Measurements from ENCODE around the gene ABCA2. TPM values are rescaled to one million over a fixed set of nuclear protein-coding genes. Genes with fewer than 3 reads are reported as not detected.

Gene ABCA2
- total RNA-seq, 1 experiment from 2014 or later: 27.0 TPM

- in situ Hi-C loops (cut with HindIII; ENCODE audit: low pct_unique_long_range_greater_than_20kb, low sequenced_read_pairs): no loop called here
- H3K4me3 ChIP-seq (ENCODE audit: low read depth in 2 of 2, low read length in 2 of 2): peak within 1 kb of the TSS; percentile 51 to 54
Observed at GRCh38 chr9:136977223-136977622, 50.8 kb downstream of the ABCA2 start, which contains the start of gene PTGDS. PTGDS (plus strand) TSS chr9:136977504; CDS start chr9:136977579, 75 bp downstream.

GRCh38 chr9:136975644-136976043 lies 52.4 kb downstream of the ABCA2 start:
- no peaks in the 10 kb centered on the region for H3K36me3 ChIP-seq (ENCODE audit: control insufficient read depth, insufficient read depth, low read length)
- no TSS peak for BruUV-seq (replicated peaks)

More at GRCh38 chr9:136977223-136977622, 50.8 kb downstream of the ABCA2 start, which contains the start of gene PTGDS:
- TF ChIP-seq CTCF (IDR thresholded peaks at IDR 0.05): no peak
- TF ChIP-seq, protein P1, sequence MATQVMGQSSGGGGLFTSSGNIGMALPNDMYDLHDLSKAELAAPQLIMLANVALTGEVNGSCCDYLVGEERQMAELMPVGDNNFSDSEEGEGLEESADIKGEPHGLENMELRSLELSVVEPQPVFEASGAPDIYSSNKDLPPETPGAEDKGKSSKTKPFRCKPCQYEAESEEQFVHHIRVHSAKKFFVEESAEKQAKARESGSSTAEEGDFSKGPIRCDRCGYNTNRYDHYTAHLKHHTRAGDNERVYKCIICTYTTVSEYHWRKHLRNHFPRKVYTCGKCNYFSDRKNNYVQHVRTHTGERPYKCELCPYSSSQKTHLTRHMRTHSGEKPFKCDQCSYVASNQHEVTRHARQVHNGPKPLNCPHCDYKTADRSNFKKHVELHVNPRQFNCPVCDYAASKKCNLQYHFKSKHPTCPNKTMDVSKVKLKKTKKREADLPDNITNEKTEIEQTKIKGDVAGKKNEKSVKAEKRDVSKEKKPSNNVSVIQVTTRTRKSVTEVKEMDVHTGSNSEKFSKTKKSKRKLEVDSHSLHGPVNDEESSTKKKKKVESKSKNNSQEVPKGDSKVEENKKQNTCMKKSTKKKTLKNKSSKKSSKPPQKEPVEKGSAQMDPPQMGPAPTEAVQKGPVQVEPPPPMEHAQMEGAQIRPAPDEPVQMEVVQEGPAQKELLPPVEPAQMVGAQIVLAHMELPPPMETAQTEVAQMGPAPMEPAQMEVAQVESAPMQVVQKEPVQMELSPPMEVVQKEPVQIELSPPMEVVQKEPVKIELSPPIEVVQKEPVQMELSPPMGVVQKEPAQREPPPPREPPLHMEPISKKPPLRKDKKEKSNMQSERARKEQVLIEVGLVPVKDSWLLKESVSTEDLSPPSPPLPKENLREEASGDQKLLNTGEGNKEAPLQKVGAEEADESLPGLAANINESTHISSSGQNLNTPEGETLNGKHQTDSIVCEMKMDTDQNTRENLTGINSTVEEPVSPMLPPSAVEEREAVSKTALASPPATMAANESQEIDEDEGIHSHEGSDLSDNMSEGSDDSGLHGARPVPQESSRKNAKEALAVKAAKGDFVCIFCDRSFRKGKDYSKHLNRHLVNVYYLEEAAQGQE (IDR thresholded peaks at IDR 0.05; ENCODE audit: insufficient read depth in 1 of 2, low read depth in 2 of 2, low read length in 1 of 2): no peak
- no peak for TF ChIP-seq SIN3A (IDR thresholded peaks at IDR 0.05; ENCODE audit: borderline replicate concordance, insufficient read depth, low read depth, low read length)
- TF ChIP-seq TCF7L2 (IDR thresholded peaks at IDR 0.05; ENCODE audit: low read depth, low read length): no peak
- Histone ChIP-seq H3K4me1 (ENCODE audit: control insufficient read depth, insufficient read depth, low read length) (no peaks in the 10 kb centered on the region), H3K36me3 (ENCODE audit: control insufficient read depth, insufficient read depth, low read length) (no peaks in the 10 kb centered on the region), H3K27ac (ENCODE audit: low read length) (no peak within 1 kb of the TSS), H3K9me3 (ENCODE audit: control insufficient read depth, insufficient read depth, low read depth, low read length) (no peaks in the 10 kb centered on the region), H3K27me3 (ENCODE audit: control insufficient read depth, insufficient read depth, low read length) (no peaks in the 10 kb centered on the region)
- ATAC-seq (peak; percentile 12), DNase-seq (ENCODE audit: low read depth, low spot score) (no peak)
- ChIA-PET CTCF (no interaction called here), POLR2A (no interaction called here)
- no TSS peak for BruUV-seq (replicated peaks)
- intact Hi-C loops (cut with micrococcal nuclease; ENCODE audit: unreplicated experiment): no loop called here

More at GRCh38 chr9:136975644-136976043, 52.4 kb downstream of the ABCA2 start:
- ATAC-seq (no peak), DNase-seq (ENCODE audit: low read depth, low spot score) (no peak)
- no peaks in the 10 kb centered on the region for H3K4me1 ChIP-seq (ENCODE audit: control insufficient read depth, insufficient read depth, low read length)
- H3K9me3 ChIP-seq (ENCODE audit: control insufficient read depth, insufficient read depth, low read depth, low read length): no peaks in the 10 kb centered on the region
- in situ Hi-C loops (cut with HindIII; ENCODE audit: low pct_unique_long_range_greater_than_20kb, low sequenced_read_pairs) (no loop called here), intact Hi-C loops (cut with micrococcal nuclease; ENCODE audit: unreplicated experiment) (no loop called here)
- no peaks in the 10 kb centered on the region for H3K27me3 ChIP-seq (ENCODE audit: control insufficient read depth, insufficient read depth, low read length)
- TF ChIP-seq, protein P1 (IDR thresholded peaks at IDR 0.05; ENCODE audit: insufficient read depth in 1 of 2, low read depth in 2 of 2, low read length in 1 of 2): no peak
- TF ChIP-seq CTCF (IDR thresholded peaks at IDR 0.05) (no peak), POLR2AphosphoS5 (IDR thresholded peaks at IDR 0.05; ENCODE audit: low read depth, low read length) (no peak), SIN3A (IDR thresholded peaks at IDR 0.05; ENCODE audit: borderline replicate concordance, insufficient read depth, low read depth, low read length) (no peak), TCF7L2 (IDR thresholded peaks at IDR 0.05; ENCODE audit: low read depth, low read length) (no peak)
- H3K4me3 ChIP-seq (ENCODE audit: low read depth in 2 of 2, low read length in 2 of 2): no peak overlapping the region
- no peak overlapping the region for H3K27ac ChIP-seq (ENCODE audit: low read length)
- CTCF ChIA-PET: interaction anchor here (0.5 to 0.9 kb wide), 2 partner anchors 28 to 67 kb away, joined by 5 to 10 read pairs; no protein-coding TSS in a partner anchor
- POLR2A ChIA-PET: no interaction called here
